Measurements from ENCODE around the gene MAN2A2.

Gene MAN2A2

DNA sequence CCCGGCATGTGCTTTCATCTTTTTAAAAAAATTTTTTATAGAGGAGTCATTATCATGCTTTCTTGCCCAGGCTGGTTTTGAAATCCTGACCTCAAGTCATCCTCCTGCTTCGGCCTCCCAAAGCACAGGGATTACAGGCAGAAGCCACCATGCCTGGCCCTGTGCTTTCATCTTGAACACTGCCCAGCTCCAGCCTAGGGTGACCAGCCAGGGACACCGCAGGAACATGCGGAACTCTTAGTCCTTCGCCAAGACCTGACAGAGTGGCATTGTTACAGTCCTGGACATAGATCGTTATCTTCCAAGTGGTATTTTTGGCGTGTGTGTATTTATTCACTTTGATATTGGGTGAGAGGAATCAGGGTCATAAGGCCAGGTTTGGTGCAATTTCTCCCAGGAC is 42.7 kb upstream of the MAN2A2 start:
- no peak for TF ChIP-seq YY1 (IDR thresholded peaks at IDR 0.05; ENCODE audit: low read depth)
- TF ChIP-seq EP300 (IDR thresholded peaks at IDR 0.05; ENCODE audit: borderline replicate concordance): no peak
- TF ChIP-seq ZBTB7A (IDR thresholded peaks at IDR 0.05; ENCODE audit: low read depth): no peak
- TF ChIP-seq NFIC (IDR thresholded peaks at IDR 0.05): no peak
- TF ChIP-seq TEAD4 (IDR thresholded peaks at IDR 0.05): no peak
- no peak for TF ChIP-seq TCF12 (IDR thresholded peaks at IDR 0.05; ENCODE audit: low read depth)
- no peak for TF ChIP-seq FOXM1 (IDR thresholded peaks at IDR 0.05; ENCODE audit: borderline replicate concordance, low read depth)
- TF ChIP-seq RAD21 (IDR thresholded peaks at IDR 0.05; ENCODE audit: low read depth): no peak
- TF ChIP-seq TAF1 (IDR thresholded peaks at IDR 0.05; ENCODE audit: low read depth): no peak
- no peak for TF ChIP-seq MAX (IDR thresholded peaks at IDR 0.05)
- no peak for TF ChIP-seq EGR1 (IDR thresholded peaks at IDR 0.05)

- TF ChIP-seq, protein P1, sequence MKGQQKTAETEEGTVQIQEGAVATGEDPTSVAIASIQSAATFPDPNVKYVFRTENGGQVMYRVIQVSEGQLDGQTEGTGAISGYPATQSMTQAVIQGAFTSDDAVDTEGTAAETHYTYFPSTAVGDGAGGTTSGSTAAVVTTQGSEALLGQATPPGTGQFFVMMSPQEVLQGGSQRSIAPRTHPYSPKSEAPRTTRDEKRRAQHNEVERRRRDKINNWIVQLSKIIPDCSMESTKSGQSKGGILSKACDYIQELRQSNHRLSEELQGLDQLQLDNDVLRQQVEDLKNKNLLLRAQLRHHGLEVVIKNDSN (IDR thresholded peaks at IDR 0.05): no peak
- no peak for TF ChIP-seq MAX (IDR thresholded peaks at IDR 0.05)
- no peak for TF ChIP-seq ZBTB7A (IDR thresholded peaks at IDR 0.05; ENCODE audit: low read depth)
- no peak for TF ChIP-seq TAF1 (IDR thresholded peaks at IDR 0.05; ENCODE audit: low read depth)
- TF ChIP-seq REST (IDR thresholded peaks at IDR 0.05; ENCODE audit: low read depth): no peak
- no peak for TF ChIP-seq NFIC (IDR thresholded peaks at IDR 0.05)
- TF ChIP-seq FOXM1 (IDR thresholded peaks at IDR 0.05; ENCODE audit: borderline replicate concordance, low read depth): no peak
- TF ChIP-seq TEAD4 (IDR thresholded peaks at IDR 0.05): no peak
- no peak for TF ChIP-seq YY1 (IDR thresholded peaks at IDR 0.05; ENCODE audit: low read depth)
- TF ChIP-seq CREB1 (IDR thresholded peaks at IDR 0.05; ENCODE audit: low read depth): no peak
- no peak for TF ChIP-seq RAD21 (IDR thresholded peaks at IDR 0.05; ENCODE audit: low read depth)
- no peak for TF ChIP-seq CEBPB (IDR thresholded peaks at IDR 0.05)
- no peak for TF ChIP-seq EGR1 (IDR thresholded peaks at IDR 0.05)
- no peak for TF ChIP-seq EP300 (IDR thresholded peaks at IDR 0.05; ENCODE audit: borderline replicate concordance)
- TF ChIP-seq TCF12 (IDR thresholded peaks at IDR 0.05; ENCODE audit: low read depth): no peak
Measured at GRCh38 chr15:90860942-90861675, 42.0 kb upstream of the MAN2A2 start.

DNA sequence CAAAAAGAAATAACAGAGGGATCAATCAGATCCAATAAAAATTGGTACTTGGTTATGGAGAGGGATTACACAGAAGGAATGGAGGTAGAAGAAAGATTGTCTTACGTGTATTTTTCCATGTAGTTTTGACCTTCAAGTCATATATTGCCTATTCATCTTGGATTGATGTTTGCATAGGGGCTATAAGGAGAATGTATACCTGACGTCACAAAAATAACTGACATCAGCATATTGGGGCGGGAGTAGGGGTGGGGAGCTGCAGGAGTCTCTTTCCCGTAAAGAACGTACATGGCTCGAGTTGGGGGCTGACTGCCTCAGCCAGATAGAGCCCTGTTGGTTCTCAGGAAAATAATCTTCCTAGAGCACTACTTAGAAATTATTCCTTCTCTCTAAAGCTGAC is 40.6 kb upstream of the MAN2A2 start:
- no peak for TF ChIP-seq NFIC (IDR thresholded peaks at IDR 0.05)
- TF ChIP-seq, protein P1 (IDR thresholded peaks at IDR 0.05): no peak
- TF ChIP-seq EP300 (IDR thresholded peaks at IDR 0.05; ENCODE audit: borderline replicate concordance): no peak
- no peak for TF ChIP-seq EGR1 (IDR thresholded peaks at IDR 0.05)
- no peak for TF ChIP-seq FOXM1 (IDR thresholded peaks at IDR 0.05; ENCODE audit: borderline replicate concordance, low read depth)
- no peak for TF ChIP-seq MAX (IDR thresholded peaks at IDR 0.05)
- no peak for TF ChIP-seq CREB1 (IDR thresholded peaks at IDR 0.05; ENCODE audit: low read depth)
- TF ChIP-seq CEBPB (IDR thresholded peaks at IDR 0.05): no peak
- no peak for TF ChIP-seq TEAD4 (IDR thresholded peaks at IDR 0.05)
- TF ChIP-seq TAF1 (IDR thresholded peaks at IDR 0.05; ENCODE audit: low read depth): no peak
- TF ChIP-seq YY1 (IDR thresholded peaks at IDR 0.05; ENCODE audit: low read depth): no peak
- no peak for TF ChIP-seq TCF12 (IDR thresholded peaks at IDR 0.05; ENCODE audit: low read depth)
- no peak for TF ChIP-seq REST (IDR thresholded peaks at IDR 0.05; ENCODE audit: low read depth)
- TF ChIP-seq ZBTB7A (IDR thresholded peaks at IDR 0.05; ENCODE audit: low read depth): no peak

DNA sequence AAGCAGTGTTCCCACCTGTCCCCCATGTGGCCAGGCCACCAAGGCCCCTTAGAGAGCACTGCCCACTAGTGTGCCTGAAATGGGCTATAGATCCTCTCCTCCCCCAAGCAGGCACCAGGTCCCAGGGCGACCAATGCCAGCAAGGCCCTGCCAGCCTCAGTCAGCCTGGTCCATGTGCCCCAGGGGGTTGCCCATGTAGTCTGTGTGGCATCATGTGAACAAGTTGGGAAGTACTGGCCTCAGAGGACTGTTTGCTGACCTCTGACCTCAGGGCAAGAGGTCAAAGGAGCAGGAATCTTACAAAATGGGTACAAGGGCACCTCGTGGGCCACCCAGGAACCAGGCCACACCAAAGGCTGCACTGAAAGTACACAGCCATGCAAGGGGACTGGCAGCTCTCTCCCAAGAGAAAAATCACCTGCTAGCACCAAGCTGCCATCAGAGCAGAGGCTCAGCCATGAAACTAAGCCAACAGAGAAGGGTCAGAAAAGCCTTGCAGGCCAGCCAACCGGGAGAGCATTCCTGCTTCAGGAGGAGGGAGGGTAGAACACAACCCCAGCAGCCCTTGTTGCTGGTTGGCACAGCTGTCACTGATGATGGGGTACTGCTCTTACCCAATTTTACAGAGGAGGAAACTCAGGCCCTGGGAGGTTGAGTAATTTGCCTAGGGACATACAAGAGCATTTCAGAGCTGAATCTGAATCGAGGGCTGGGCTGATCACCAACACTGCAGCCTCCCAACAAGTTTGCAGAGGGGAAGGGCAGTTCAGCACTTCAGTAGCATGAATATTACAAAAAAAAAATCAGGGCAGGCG is 39.9 kb upstream of the MAN2A2 start:
- TF ChIP-seq TEAD4 (IDR thresholded peaks at IDR 0.05): no peak
- TF ChIP-seq RAD21 (IDR thresholded peaks at IDR 0.05; ENCODE audit: low read depth): no peak
- TF ChIP-seq CEBPB (IDR thresholded peaks at IDR 0.05): no peak
- no peak for TF ChIP-seq TCF12 (IDR thresholded peaks at IDR 0.05; ENCODE audit: low read depth)
- TF ChIP-seq, protein P1 (IDR thresholded peaks at IDR 0.05): no peak
- no peak for TF ChIP-seq ZBTB7A (IDR thresholded peaks at IDR 0.05; ENCODE audit: low read depth)
- TF ChIP-seq EP300 (IDR thresholded peaks at IDR 0.05; ENCODE audit: borderline replicate concordance): no peak
